ENCODE data around the gene NCOA7.

DNA sequence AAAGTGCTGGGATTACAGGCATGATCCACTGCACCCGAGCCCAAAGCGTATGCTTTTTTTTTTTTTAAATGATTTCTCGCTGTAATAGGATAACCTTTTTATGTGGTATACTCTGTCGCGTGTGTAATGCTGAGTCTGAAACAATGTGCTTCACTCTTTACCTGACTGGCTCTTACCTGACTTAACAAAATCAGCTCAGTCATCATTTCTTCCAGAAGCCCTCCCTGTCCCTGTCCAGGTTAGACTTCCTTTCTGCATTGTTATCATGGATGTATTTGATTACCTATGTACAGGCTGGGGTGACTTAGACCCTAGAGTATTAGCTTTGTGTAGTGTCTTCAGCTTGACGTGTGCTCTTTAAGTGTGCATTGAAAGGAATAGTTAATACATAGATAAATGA lies 67.1 kb downstream of the NCOA7 start:
- TF ChIP-seq, protein P1, sequence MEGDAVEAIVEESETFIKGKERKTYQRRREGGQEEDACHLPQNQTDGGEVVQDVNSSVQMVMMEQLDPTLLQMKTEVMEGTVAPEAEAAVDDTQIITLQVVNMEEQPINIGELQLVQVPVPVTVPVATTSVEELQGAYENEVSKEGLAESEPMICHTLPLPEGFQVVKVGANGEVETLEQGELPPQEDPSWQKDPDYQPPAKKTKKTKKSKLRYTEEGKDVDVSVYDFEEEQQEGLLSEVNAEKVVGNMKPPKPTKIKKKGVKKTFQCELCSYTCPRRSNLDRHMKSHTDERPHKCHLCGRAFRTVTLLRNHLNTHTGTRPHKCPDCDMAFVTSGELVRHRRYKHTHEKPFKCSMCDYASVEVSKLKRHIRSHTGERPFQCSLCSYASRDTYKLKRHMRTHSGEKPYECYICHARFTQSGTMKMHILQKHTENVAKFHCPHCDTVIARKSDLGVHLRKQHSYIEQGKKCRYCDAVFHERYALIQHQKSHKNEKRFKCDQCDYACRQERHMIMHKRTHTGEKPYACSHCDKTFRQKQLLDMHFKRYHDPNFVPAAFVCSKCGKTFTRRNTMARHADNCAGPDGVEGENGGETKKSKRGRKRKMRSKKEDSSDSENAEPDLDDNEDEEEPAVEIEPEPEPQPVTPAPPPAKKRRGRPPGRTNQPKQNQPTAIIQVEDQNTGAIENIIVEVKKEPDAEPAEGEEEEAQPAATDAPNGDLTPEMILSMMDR (IDR thresholded peaks at IDR 0.05; ENCODE audit: borderline replicate concordance, extremely low read depth, low read length, poor library complexity, severe bottlenecking), result no peak
- TF ChIP-seq EZH2 (IDR thresholded peaks at IDR 0.05; ENCODE audit: borderline replicate concordance, low read depth, low read length, severe bottlenecking), result no peak

Measured in DND-41 (cell line).